ENCODE data around the gene PEX1. TPM values are rescaled to one million over a fixed set of nuclear protein-coding genes. Genes with fewer than 3 reads are reported as not detected.
A peak's percentile ranks its signal among the peaks of the same experiment; 100 is the strongest.

The PEX1 gene
- total and polyA plus RNA-seq, 2 of the 13 experiments (the other 11 are each of a cell fraction or from before 2014, with no cell fraction given), result 16.6 to 22.4 TPM

- TF ChIP-seq KLF16 (CRISPR knock-in tag; IDR thresholded peaks at IDR 0.05) (peak in 1 of 2 experiments; percentile 81; a peak in 1 of 4 replicates), ZZZ3 (CRISPR knock-in tag; IDR thresholded peaks at IDR 0.05; ENCODE audit: borderline replicate concordance) (peak; percentile 85; the same call in 1 of the 2 replicates), ZFP1 (CRISPR knock-in tag; IDR thresholded peaks at IDR 0.05) (no peak), ZKSCAN8 (CRISPR knock-in tag; IDR thresholded peaks at IDR 0.05; ENCODE audit: borderline replicate concordance) (peak; percentile 13; the same call in 1 of the 2 replicates), ZBTB43 (CRISPR knock-in tag; conservative IDR thresholded peaks at IDR 0.05) (no peak), ATF5 (CRISPR knock-in tag; IDR thresholded peaks at IDR 0.05; ENCODE audit: low read depth) (no peak), ZNF3 (CRISPR knock-in tag; IDR thresholded peaks at IDR 0.05) (no peak), MAFG (CRISPR knock-in tag; IDR thresholded peaks at IDR 0.05) (no peak), ZFP82 (CRISPR knock-in tag; IDR thresholded peaks at IDR 0.05; ENCODE audit: borderline replicate concordance) (peak; percentile 56; the same call in 1 of the 2 replicates), JUNB (CRISPR knock-in tag; IDR thresholded peaks at IDR 0.05; ENCODE audit: borderline replicate concordance) (no peak), MED1 (CRISPR knock-in tag; IDR thresholded peaks at IDR 0.05) (peak; percentile 55), KLF12 (CRISPR knock-in tag; IDR thresholded peaks at IDR 0.05; ENCODE audit: borderline replicate concordance) (peak; percentile 71; the same call in 1 of the 2 replicates), ZNF12 (CRISPR knock-in tag; IDR thresholded peaks at IDR 0.05) (0 out of 2 replicates have a peak, but pooled peaks have one; percentile 17), ZNF644 (CRISPR knock-in tag; IDR thresholded peaks at IDR 0.05; ENCODE audit: low read depth) (0 out of 2 replicates have a peak, but pooled peaks have one; percentile 14), GMEB1 (CRISPR knock-in tag; IDR thresholded peaks at IDR 0.05; ENCODE audit: borderline replicate concordance) (peak; percentile 91), FOXK1 (CRISPR knock-in tag; IDR thresholded peaks at IDR 0.05; ENCODE audit: borderline replicate concordance, low read depth) (peak; percentile 100), MAF1 (CRISPR knock-in tag; IDR thresholded peaks at IDR 0.05; ENCODE audit: borderline replicate concordance) (peak; percentile 72; the same call in 1 of the 2 replicates), RFXAP (CRISPR knock-in tag; IDR thresholded peaks at IDR 0.05; ENCODE audit: borderline replicate concordance) (peak; percentile 87), HNRNPL (IDR thresholded peaks at IDR 0.05; ENCODE audit: low read depth, low read length) (no peak), NPAS2 (CRISPR knock-in tag; IDR thresholded peaks at IDR 0.05; ENCODE audit: borderline replicate concordance) (no peak), SNAPC4 (CRISPR knock-in tag; IDR thresholded peaks at IDR 0.05) (no peak)
Measured at GRCh38 chr7:92528188-92528957, at the start of gene PEX1, which contains the start of gene RBM48 (continued).
